Posterior cingulate gyrus (tissue), 11 donors: ENCODE results near the gene CNOT6.
A peak's percentile ranks its signal among the peaks of the same experiment; 100 is the strongest.
"Not testable (repeated sequence)": the region's sequence is repeated elsewhere in the genome, so short reads cannot be mapped to it uniquely, and the experiment has no call there.

Experiments used
- DNase-seq, 10 donors: peaks; one replicate each; pipeline versions ENCODE4 v3.0.0 to v3.0.0-alpha.2; 2020 to 2021; ENCODE audit warnings: mixed read lengths in 3 of 10
- intact Hi-C: fragments of 100-400 bp; cut with DNase I; formaldehyde crosslinking; loops from one replicate; pipeline ENCODE4 v1.15.1; 2023

Gene CNOT6

GRCh38 chr5:180470361-180470760 is 23.8 kb upstream of the CNOT6 start:
- intact Hi-C loops = loop anchor here (5.0 to 10.0 kb wide), 2 partner anchors 116 to 343 kb away; partner anchors contain the start of gene GFPT2
- DNase-seq = peak in 1 of 10 donors; percentile 23

DNA sequence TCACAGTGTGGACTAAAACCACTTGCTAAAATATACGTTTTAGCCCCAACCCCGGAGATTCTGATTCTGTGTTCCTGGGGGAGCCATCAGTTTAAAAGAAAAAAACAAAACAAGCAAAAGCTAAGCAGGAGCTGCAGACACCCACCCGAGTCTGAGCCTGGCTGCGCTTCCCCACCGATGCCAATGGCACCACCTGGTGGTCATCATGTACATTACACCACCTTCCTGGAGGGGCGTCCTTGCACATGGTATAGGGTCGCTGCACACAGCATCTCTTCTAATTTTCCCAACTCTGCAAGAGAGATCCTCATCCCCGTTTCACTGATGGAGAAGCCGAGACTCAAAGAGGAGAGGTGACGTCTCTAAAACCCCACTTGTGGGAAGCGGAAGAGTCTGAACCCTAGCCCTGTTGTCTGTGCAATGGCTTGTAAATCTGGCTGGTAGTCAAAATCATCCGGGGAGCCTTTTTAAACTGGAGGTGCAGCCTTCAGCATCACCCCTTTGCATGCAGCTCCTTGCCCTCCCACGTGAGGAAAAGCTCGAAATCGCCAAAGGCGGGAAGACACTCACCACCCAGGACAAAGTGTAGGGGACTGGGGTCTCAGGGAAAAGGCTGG is 23.1 kb upstream of the CNOT6 start:
- peak in 9 of 10 donors; percentile 52 to 95 (median 75) for DNase-seq
- intact Hi-C loops = loop anchor here (1.0 to 10.0 kb wide), 3 partner anchors 116 to 344 kb away; partner anchors contain the start of gene GFPT2

GRCh38 chr5:180471866-180472265 is 22.3 kb upstream of the CNOT6 start:
- intact Hi-C loops = loop anchor here (1.0 to 10.0 kb wide), 3 partner anchors 117 to 345 kb away; partner anchors contain the start of gene GFPT2
- DNase-seq = peak in 1 of 10 donors; percentile 58

GRCh38 chr5:180472269-180472668 is 21.9 kb upstream of the CNOT6 start:
- no peak for DNase-seq
- intact Hi-C loops = loop anchor here (5.0 to 10.0 kb wide), 2 partner anchors 117 to 345 kb away; partner anchors contain the start of gene GFPT2

DNA sequence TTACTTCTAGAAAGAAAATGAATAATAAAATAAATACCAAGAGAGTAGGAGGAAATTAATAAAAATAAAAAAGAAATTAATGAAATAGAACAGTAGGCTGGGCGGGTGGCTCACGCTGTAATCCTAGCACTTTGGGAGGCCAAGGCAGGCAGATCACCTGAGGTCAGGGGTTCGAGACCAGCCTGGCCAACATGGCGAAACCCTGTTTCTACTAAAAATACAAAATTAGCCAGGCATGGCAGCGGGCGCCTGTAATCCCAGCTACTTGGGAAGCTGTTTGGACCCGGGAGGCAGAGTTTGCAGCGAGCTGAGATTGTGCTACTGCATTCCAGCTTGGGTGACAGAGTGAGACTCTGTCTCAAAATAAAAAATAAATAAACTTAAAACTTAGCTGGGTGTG is 20.8 kb upstream of the CNOT6 start:
- intact Hi-C loops = loop anchor here (5.0 to 10.0 kb wide), 2 partner anchors 119 to 346 kb away; partner anchors contain the start of gene GFPT2
- peak in 2 of 10 donors; percentile 26 to 32 for DNase-seq

DNA sequence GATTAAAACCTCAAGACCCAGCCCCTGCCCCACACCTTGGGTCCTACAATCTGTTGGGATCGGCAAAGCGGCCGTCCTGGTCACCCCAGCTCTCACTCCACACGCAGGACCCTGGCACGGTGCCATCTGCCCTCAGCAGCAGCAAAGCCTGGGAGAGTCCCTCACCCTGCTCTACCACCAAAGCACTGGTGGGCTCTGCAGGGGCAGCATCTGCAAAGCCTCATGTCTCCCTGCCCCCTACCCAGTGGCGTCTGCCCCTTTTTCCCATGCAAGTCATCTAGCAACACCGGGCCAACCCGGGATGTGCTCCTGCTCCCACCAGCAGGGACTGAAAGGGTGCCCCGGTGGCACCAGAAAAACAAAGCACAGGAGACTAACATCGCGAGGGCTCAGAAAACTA is 19.6 kb upstream of the CNOT6 start:
- peak in 2 of 10 donors; percentile 78 to 82 for DNase-seq
- intact Hi-C loops = loop anchor here (5.0 to 10.0 kb wide), 2 partner anchors 120 to 347 kb away; partner anchors contain the start of gene GFPT2

DNA sequence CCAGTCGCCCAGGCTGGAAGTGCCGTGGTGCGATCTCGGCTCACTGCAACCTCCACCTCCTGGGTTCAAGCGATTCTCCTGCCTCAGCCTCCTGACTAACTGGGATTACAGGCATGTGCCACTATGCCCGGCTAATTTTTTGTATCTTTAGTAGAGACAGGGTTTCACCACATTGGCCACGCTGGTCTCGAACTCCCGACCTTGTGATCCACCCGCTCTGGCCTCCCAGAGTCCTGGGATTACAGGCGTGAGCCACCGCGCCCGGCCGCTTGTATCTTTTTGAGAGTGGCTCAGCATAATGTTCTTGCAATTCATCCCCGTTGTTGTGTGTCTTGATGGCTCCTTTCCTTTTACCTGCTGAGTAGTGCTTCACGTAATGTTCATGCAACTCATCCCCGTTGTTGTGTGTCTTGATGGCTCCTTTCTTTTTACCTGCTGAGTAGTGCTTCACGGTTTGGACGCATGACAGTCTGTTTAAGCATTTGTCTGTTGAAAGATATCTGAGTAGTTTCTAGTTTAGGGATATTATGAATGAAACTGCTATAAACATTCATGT is 18.1 kb upstream of the CNOT6 start:
- intact Hi-C loops = loop anchor here (10.0 kb wide), 1 partner anchor 121 kb away; the partner anchor contains the start of gene GFPT2
- peak in 2 of 10 donors; percentile 56 to 64 for DNase-seq

DNA sequence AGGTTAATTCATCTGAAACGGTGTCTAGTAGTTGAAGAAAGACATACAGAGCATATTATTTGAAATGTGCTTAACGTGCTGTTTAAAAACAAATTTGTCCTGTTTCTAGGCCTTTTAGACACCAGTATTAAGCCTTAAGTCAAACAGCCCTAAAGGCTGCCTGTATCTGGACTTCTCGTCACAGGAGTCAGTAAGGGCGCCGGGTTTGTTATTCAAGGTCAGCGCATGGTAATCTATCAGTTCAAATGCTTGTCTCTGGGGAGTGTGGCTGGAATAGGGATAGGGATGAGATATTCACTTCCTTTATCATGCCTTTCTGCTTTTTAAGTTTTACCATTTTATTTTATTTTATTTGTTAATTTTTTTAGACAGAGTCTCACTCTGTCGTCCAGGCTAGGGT is 9.4 kb upstream of the CNOT6 start:
- peak in 1 of 10 donors; percentile 42 for DNase-seq
- intact Hi-C loops = no loop called here

- intact Hi-C loops = no loop called here
- peak in 1 of 10 donors; percentile 13 for DNase-seq
Observed at GRCh38 chr5:180486636-180487149, 7.5 kb upstream of the CNOT6 start.

DNA sequence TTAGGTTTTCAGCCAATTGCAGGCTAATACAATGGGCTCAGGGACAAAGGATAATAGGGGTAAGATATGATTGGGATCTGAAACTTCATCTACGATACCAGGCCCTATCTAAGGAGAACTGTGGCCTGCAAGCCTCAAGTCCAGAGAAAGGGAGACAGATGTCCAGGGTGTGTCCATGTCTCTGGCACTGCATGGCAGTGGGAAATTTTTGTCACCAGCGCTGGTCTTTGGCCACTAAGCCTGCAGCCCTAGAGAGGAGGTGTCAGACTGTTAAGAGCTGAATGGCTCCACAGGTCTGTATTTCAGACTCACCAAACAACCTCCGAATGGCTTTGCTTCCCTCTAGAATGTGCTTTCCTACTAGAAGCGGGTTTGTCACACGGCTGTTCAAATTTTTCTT is 6.6 kb upstream of the CNOT6 start:
- intact Hi-C loops = no loop called here
- DNase-seq = no peak

DNA sequence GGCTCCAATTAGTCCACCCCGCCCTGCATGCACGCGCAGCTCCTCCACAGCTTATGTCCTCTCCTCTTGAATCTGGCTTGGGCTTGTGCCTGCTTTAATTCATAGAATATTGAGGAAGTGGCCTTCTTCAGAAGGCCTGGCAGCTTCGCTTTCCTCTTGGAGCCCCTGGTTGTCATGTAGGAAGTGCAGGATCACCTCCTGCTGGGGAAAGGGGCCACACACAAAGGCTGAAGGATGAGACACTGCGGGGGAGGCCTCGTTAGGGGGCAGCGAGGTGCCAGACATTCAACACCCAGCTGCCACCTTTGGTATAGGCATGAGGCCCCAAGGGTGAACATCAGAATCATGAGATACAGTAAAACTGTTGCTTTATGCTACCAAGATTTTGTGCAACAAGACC is 2.7 kb upstream of the CNOT6 start:
- intact Hi-C loops = no loop called here
- peak in 1 of 10 donors; percentile 42 for DNase-seq

GRCh38 chr5:180492226-180492903 is 1.8 kb upstream of the CNOT6 start:
- peak in 1 of 10 donors; percentile 56 for DNase-seq
- intact Hi-C loops = no loop called here

DNA sequence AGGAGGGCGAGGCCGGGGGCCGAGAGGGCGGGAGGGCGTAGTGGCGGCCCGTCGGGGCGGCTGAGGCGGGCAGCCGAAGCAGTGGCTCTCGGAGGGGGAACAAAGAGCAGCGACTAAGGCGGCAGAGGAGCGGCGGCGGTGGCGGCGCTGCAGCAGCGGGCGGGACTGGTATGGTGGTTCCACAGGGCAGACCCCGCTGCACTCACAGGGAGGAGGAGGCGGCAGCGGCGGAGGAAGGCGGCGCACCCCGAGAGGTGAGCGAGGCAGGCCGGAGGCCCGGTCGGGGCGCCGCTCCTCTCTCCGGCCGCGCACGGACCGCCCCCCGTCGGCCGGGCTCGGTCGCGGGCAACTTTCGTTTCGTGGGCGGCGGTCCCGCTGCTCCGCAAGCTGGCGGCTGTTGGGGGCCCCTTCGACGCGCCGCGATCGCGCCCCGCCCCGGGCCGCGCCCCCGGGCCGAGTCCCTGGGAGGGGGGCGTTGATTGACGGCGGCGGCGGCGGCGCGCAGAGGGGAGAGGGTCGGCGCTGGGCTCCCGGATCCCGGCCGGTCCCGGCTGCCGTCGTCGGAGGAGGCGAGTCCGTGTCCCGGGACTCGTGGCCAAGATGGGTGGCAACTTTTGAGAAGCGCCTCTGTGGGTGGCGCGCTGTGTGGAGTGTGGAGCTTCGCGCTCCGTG is 467 bp downstream of the CNOT6 start:
- intact Hi-C loops = no loop called here

GRCh38 chr5:180495292-180495691 is 1.1 kb downstream of the CNOT6 start:
- DNase-seq = no peak
- intact Hi-C loops = no loop called here

More for the DNA sequence above, 467 bp downstream of the CNOT6 start:
- peak in 9 of 10 donors; percentile 23 to 88 (median 43) for DNase-seq

- peak in 1 of 10 donors; percentile 15 for DNase-seq
- intact Hi-C loops = no loop called here
Observed at GRCh38 chr5:180495991-180496741, 2.0 kb downstream of the CNOT6 start.

DNA sequence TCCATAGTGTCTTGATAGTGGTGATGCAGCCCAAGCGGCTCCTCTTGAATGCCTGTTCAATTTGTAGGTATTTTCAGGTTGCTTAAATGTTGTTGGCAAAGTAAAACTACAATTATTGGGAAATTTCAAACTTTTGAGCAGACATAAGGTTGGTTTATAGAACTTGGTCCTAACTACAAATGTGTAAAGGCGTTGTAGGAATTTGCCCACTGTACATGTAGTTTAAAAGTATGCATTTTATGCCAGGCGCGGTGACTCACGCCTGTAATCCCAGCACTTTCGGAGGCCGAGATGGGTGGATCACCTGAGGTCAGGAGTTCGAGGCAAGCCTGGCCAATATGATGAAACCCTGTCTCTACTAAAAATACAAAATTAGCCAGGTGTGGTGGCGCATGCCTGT is 2.6 kb downstream of the CNOT6 start:
- DNase-seq, intact Hi-C loops: not testable (repeated sequence)

GRCh38 chr5:180497865-180498264 is 3.7 kb downstream of the CNOT6 start:
- intact Hi-C loops = not testable (repeated sequence)

GRCh38 chr5:180498378-180498777 is 4.2 kb downstream of the CNOT6 start:
- no peak for DNase-seq
- intact Hi-C loops = no loop called here

More at GRCh38 chr5:180497865-180498264, 3.7 kb downstream of the CNOT6 start:
- peak in 1 of 10 donors; percentile 9 for DNase-seq

GRCh38 chr5:180499684-180500083 is 5.5 kb downstream of the CNOT6 start:
- intact Hi-C loops = no loop called here
- no peak for DNase-seq
